HG03457 (cell line): ENCODE measurements around the gene GGA1.

Experiments used
- ATAC-seq: cut with Tn5 transposase; IDR thresholded peaks from one replicate; pipeline ENCODE4 v1.9.1; 2021; ENCODE audit warnings: moderate number of reproducible peaks; ENCODE audit not compliant: unreplicated experiment

Gene GGA1, protein sequence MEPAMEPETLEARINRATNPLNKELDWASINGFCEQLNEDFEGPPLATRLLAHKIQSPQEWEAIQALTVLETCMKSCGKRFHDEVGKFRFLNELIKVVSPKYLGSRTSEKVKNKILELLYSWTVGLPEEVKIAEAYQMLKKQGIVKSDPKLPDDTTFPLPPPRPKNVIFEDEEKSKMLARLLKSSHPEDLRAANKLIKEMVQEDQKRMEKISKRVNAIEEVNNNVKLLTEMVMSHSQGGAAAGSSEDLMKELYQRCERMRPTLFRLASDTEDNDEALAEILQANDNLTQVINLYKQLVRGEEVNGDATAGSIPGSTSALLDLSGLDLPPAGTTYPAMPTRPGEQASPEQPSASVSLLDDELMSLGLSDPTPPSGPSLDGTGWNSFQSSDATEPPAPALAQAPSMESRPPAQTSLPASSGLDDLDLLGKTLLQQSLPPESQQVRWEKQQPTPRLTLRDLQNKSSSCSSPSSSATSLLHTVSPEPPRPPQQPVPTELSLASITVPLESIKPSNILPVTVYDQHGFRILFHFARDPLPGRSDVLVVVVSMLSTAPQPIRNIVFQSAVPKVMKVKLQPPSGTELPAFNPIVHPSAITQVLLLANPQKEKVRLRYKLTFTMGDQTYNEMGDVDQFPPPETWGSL

DNA sequence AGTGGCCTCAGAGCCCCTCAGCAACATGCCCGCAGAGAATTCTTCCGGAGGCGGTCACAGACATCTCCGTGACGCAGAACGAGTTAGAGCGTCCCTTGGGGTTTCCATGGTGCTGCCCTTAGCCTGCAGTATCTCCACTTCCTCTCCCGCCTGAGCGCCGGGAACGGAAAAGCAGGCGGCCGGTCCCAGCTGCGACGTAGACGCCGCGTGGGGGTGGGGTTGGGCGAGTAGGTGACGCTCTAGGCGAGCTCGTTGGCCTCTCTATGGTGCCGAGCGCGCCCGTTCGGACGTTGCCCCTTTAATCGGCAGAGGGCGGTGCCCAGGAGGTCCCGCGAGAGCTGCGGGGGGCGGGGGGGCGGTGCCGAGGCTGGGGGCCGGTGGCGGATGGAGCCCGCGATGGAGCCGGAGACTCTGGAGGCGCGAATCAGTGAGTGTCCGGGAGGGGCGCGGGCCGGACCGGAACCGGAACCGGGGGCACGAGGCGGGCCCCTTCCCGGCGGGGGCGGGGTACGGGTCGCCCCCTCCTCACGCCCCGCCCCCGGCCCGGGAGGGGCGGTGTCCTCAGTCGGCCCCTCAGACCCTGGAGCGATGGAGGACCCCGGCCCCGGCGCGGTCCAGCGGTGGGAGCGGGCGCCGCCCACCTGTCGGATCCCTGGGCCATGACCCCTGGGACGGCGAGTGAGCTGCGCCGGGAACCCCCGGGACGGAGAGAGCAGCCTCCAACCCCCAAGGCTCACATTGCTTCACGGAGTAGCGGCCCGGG, at the start of gene GGA1:
Gene GGA1, plus strand, starts transcription at position 358 of the 763 bp plus-strand sequence. Its CDS starts 27 bp downstream, at position 385.
- ATAC-seq = peak; percentile 75

DNA sequence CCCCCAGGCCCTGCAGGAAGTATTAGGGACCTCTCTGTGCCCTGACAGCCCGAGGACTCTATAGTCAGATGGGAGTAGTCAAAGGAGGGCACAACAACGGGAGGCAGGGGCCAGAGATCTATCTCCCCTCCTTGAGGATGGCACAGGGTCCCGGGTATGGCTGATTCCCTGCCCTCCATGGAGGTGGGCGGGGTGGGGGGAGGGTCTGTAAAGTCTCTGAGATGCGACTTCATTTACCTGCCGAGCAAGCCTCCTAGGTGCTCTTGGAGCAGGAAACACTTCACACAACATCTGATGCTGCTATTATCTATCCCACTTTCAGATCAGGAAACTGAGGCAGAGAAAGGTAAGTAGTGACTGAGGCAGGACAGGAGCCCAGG, 49.1 kb upstream of the GGA1 start:
- no peak for ATAC-seq

DNA sequence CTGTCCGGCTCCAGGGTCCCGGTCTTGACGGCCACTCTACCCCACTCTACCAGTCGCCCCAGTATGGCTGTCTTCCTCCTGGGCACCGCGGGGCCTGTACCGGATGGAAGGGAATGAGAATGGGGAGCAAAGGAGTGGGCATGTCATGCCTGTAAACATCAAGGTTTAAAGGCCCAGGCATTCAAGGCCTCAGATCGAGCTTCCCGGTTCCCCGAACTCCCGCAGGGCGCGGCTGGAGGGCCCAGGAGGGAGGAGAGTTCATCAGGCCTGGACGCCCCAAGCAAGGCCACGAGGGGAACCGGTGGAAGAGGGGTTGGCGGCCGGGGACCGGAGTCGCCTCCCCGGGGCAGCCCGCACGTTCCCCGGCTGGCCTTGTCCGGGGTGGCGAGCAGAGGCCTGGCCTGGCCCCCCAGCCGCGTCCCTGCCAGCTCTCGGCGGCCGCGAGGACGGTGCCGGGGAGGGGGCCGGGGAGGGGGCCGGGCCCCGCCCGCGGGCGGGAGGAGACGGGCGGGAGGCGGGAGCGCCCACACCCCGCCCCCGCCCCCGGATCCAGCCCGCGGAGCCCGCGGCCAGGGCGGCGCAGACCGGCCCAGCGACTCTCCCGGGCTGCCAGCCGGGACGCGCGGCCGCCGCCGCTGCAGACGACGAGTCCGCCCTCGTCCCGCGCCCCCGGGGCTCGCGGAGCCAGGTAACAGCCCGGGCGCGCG, 48.6 kb upstream of the GGA1 start, which contains the start of gene CDC42EP1:
Gene CDC42EP1, plus strand, starts transcription at position 580 of the 707 bp plus-strand sequence. CDS start 5,870 bp downstream, outside the sequence.
- no peak for ATAC-seq

DNA sequence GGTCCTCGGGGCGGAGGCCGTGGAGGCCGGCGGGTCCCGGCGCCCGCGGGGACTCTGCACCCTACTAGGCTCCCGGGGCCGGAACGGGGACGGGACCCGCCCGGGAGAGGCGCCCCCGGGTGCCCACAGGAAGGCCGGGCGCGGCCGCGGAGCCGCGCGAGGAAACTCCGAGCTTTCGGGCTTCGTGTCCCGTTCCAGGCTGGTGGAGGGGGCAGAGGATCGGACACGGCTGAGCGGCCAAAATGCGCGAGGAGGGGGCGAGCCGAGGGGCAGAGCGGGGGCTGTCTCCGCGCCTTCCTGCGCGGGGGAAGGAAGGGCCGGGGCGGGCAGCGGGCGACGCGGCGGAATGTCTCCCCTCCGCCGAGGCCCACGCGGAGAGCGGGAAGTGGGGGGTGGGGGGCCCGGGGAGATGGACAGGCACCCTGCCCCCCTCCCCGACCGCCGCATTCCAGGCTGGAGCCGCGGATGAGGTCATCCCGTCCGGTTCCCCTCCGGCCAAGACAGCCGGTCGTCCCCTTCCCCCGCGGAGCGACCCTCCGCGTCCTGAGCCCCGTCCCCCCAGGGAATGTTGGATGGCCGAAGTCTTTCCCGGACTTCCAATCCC, 47.9 kb upstream of the GGA1 start:
- no peak for ATAC-seq

DNA sequence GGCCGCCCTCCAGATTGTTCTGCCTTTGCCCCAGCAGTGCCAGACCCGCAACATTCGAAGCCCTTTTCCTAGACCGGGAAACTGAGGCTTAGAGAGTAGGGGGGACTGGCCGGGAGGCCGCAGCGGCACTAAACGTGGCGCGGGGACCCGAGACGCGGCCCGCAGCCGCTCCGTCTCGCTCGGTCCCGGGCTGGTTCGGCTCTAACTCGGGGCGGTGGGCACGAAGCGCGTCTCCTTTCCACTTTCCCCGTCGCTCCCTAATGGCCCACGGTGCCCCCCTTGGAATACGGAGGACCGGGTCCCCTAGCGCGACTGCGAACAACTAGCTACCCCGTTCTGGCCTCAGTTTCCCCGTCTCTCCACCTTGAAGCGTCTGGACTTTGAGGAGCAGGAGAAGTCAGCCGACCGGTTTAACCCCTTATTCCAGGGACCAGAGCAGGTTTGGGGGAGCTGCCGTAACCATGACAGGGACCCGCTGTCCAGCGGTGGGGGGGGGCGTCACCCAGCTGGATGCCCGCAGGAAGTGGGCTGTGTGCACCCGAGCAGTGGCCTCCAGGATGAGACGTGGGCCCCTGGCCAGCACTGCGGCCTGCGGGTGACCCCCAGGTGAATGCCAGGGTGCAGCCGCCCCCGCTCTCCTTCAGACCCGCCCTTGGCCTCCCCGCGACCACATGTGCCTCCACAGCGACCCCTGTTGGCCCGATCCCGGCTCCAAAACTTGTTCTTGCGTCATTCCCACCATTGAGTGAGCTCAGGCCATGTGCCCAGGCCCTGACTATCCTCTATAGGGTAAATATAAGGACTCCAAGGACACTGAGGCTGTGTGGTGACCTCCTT, 47.2 kb upstream of the GGA1 start:
- ATAC-seq = no peak

DNA sequence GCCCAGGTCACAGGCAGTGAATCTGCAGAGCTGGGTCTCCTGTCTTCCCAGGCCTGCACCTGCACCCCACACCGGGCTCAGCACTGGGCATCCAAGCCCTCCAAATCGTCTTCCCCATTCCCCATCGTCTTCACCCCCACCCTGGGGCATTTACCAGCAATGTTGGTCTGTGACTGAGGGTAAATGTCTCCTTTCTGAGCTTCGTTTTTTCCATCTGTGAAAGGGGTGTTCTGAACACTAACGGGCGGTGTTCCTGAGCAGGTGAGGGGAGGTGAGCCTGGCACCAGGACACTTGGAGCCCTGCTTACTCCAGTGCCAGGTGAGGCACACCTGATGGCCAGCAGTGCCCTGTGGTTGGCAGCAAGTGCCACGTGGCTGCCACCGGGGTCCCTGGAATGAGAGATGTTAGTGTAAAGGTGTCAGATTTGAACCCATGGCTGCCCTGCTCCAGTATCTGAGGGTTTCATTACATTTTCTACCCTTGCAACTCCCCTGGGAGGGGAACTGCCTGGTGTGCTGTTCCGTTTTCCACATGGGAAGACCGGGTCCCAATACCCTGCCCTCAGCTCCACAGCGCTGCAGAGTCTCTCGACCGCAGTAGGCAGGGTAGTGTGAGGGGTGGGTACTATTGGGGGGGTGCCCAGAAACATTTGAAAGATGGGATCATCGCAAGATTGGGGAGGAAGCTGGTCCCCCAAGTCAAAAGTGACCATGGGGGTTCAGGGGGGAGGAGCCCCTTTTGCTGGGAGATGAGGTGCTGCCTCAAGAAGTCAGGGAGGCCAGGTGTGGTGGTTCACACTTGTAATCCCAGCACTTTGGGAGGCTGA, 46.4 kb upstream of the GGA1 start:
- no peak for ATAC-seq

DNA sequence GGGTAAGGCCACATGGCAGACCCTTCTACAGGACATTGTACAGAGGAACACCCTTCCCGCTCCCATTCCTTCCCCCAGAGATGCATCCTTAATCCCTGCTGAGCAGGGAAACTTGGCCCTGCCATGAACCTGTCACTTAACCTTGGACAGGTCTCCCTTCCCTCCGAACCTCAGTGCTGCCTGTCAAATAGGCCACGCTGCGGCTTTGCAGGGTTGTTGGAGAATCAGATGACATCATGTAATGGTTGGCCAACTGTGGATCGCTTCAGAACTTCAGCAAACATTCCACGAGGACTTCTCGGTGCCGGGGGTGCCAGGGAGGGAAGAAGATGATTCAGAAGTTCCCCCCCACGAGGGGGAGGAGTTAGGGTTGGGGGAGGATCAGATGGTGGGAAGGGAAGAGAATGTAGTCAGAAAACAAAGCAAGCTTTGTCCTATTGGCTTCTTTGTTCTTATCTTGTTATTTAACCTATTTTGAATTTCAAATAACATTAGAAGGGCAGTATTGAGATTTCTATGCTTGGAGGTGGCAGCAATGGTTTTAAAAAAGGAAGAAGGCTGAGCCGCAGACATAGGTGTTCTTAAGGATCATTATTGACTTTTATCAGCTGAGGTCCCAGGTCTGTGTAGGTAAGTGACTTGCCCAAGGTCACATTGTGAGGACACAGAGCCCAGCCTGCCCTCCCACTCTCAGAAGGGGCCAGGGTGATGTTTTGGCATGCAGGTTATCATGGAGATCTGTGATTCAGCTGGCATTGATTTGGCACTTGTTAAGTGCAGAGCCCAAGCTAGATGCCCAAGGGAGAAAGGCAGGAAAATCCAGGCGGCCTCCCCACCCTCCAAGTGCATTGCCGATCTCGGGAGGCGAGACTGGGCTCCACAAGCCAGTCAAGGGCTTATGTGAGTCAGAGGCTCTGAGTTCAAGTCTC, 45.2 kb upstream of the GGA1 start:
- no peak for ATAC-seq

DNA sequence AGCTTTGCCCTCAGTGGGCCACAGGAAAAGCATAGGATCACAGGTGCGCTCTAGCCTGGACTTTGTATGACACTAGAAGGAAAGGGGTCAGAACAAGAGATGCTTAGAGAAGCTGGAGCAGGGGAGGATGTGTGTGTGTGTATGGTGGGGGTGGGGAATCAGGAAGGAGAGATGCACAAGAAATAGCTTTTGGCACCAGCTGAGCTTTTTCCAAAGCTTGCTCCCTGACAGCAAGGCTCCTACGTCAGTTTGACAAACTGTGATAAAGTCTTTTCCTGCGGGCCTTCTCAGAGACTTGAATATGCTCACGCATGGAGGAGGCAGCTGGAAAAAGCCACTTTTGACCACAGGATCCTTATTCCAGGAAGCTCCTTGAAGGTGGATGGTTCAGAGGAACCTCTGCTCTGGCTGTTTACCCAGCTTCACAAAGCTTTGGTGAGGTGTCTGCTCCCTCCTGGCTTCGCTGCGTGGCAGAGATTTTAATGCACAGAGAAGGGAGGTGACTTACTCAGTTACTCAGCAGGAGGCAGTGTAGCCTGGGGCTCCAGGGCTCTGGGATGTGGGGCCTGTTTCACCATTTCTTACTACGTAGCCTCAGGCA, 44.4 kb upstream of the GGA1 start:
- no peak for ATAC-seq

DNA sequence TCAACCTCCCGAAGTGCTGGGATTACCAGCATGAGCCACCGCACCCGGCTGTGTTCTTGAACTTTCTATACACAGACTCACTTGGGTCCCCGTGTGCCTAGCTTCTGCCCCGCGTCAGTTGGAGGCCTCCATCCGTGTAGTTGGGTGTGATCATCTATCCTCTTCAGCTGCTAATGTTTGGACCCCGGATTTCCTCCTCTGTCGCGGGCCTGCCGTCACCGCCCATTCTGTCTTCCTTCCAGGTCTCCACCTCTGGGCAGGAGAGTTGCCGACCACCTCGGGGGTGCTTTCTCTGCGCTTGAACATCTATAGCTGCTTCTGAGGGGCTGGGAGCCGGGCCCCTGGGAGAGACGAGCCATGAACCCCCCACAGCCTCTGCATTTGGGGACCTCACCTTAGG, 42.8 kb upstream of the GGA1 start:
- no peak for ATAC-seq

DNA sequence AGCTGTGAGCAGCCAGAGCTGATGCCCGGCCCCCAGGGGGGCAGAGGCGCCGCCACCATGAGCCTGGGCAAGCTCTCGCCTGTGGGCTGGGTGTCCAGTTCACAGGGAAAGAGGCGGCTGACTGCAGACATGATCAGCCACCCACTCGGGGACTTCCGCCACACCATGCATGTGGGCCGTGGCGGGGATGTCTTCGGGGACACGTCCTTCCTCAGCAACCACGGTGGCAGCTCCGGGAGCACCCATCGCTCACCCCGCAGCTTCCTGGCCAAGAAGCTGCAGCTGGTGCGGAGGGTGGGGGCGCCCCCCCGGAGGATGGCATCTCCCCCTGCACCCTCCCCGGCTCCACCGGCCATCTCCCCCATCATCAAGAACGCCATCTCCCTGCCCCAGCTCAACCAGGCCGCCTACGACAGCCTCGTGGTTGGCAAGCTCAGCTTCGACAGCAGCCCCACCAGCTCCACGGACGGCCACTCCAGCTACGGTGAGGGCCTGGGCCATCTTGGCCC, 42.3 kb upstream of the GGA1 start:
- no peak for ATAC-seq

DNA sequence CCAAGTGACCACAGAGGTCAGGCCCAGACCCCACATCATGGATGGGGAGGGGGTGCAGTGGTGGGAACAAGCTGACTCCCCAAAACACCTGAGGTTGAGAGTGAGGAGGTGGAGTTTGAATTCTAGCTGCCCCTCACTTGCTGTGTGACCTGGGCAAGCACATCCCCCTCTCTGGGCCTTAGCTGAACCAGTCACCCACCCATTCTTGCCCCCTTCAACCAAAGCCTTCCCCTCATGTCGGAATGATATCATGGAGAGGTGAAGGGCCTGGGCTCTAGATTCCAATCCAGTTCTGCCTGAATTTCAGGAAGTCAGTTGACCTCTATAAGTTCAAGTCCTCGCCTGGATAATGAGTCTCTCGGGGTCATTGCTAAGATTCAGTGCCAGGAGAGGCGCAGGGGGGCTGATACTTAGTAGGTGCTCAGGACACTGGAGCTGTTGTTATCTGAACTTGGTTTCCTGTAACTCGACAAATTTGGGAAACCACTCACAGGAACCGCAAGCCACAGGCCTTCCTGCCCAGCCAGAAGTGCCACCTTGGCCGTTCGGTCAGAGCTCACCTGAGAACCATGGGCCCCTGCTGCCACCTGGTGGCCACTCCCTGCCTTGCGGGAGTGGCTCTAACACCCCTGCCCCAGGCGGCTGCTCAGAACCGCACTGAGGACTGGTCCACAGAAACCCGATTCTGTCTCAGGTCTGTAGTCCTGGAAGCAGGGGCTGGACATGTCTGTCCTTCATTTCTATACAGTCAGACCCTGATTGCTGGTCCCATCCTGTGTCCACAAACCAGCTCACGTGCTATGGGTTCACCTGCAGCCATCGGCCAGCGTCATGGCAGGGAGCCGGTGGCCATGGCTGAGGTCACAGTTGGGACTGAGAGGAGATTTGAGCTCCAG, 41.5 kb upstream of the GGA1 start:
- no peak for ATAC-seq

DNA sequence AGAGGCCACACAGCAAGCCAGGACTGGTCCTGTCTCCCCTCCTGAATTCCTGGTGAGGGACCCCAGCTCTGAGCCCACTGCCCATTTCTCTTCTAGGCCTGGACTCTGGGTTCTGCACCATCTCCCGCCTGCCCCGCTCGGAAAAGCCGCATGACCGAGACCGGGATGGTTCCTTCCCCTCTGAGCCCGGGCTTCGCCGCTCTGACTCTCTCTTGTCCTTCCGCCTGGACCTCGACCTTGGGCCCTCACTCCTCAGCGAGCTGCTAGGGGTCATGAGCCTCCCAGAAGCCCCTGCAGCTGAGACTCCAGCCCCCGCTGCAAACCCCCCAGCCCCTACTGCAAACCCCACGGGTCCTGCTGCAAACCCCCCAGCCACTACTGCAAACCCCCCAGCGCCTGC, 40.6 kb upstream of the GGA1 start:
- no peak for ATAC-seq

DNA sequence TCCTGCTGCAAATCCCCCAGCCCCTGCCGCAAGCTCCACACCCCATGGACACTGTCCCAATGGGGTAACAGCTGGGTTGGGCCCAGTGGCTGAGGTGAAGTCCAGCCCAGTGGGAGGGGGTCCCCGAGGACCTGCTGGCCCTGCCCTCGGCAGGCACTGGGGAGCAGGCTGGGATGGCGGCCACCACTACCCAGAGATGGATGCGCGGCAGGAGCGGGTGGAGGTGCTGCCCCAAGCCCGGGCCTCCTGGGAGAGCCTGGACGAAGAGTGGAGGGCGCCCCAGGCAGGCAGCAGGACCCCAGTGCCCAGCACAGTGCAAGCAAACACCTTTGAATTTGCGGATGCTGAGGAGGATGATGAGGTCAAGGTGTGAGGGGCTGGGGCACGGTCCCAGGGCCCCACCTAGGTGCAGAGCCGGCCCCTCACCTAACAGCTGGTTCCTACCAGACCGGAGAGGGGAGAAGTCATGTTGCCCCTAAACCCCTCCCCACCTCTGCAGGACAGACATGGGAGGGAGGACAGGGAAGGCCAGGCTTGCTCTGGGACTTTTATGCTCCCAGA, 40.1 kb upstream of the GGA1 start:
- no peak for ATAC-seq

DNA sequence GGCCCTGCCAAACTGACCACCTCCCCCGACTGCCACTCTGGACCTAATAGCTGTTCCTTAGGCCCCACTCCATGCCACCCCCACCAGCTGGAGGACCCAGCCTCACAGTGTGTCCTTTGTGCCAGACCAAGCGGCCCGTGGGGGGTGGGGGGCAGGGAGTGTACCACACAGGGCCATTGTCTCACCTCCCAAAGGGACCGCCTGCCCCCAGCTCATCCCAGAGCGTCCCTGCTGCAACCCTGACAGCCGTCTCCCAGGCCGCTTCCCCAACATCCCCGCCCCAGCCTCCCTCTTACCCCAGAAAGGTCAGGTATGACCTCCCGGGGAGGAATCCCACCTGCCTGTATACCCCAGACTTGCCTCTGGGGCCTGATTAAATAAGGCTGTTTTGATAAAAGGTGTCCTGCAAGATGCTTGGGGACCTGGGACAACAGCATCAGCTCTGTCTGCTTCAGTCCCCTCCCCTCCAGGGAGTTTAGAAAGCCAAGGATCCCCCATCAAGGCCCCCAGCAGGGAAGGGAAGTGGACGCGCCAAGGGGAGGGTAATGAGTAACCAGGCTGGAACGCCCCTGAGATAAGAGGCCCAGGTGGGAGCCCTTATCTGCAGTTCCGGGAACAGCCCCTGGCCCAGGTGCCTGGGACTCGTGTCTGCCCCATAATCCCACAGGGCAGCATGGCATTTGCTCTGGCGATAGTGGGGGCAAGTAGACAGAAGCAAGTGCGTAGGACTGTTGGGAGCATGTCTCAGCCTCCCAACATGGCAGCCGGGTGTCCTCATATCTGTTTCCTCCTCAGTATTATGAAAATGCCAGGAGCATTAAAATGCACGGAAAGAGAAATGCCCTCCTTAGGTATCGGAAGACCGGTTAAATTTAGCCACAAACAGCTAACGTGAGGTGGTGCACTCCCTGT, 39.4 kb upstream of the GGA1 start:
- ATAC-seq = no peak
